Measurements from ENCODE around the gene MAD1L1.

MAD1L1 gene

GRCh38 chr7:2013381-2014311, 219.1 kb downstream of the MAD1L1 start:
- no peak for DNase-seq (ENCODE audit: low read depth)

- no peak for DNase-seq (ENCODE audit: low read depth)
These were observed 219.8 kb downstream of the MAD1L1 start for GRCh38 chr7:2012981-2013380.

- DNase-seq (ENCODE audit: low read depth): no peak
These were observed 220.5 kb downstream of the MAD1L1 start for GRCh38 chr7:2012044-2012900.

GRCh38 chr7:2011266-2012043, 221.3 kb downstream of the MAD1L1 start:
- no peak for DNase-seq (ENCODE audit: low read depth)

GRCh38 chr7:2010551-2011265, 222.0 kb downstream of the MAD1L1 start:
- no peak for DNase-seq (ENCODE audit: low read depth)

- DNase-seq (ENCODE audit: low read depth): no peak
These were observed 222.6 kb downstream of the MAD1L1 start for GRCh38 chr7:2010101-2010500.

- DNase-seq (ENCODE audit: low read depth): no peak
These were observed 223.2 kb downstream of the MAD1L1 start for GRCh38 chr7:2009541-2010001.

DNA sequence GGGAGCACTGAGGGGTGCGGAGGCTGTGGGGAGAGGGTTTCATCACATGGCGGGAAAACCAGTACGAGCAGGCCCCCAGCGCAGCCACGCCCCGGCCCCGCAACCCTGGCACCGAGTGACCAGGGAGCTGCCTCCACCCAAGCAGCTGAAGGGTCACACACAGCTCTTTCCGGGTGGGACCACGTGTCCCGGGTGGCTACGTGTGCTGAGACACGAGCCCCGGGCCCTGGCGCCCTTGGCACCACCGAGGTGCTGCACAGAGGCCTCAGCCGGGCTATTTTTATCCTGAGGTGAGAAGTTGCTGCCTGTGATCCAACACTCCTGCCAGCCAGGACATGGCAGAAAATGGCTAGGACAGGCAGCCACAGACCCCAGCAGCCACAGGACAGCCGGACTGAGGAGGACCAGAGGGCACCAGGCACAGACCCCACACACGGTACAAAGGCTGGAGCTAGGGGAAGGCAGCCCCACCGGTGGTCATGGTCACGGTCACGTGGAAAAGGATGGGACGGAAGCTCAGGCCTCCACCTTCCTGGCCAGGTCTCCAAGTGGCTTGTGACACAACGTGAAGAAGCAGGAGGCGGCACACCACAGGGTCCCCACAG, 223.7 kb downstream of the MAD1L1 start:
- no peak for DNase-seq (ENCODE audit: low read depth)

- no peak for DNase-seq (ENCODE audit: low read depth)
These were observed 224.4 kb downstream of the MAD1L1 start for GRCh38 chr7:2008101-2008935.

- DNase-seq (ENCODE audit: low read depth): no peak
These were observed 225.2 kb downstream of the MAD1L1 start for GRCh38 chr7:2007551-2007950.

GRCh38 chr7:2006921-2007381, 225.8 kb downstream of the MAD1L1 start:
- DNase-seq (ENCODE audit: low read depth): no peak

- no peak for DNase-seq (ENCODE audit: low read depth)
These were observed 226.4 kb downstream of the MAD1L1 start for GRCh38 chr7:2006231-2006771.

DNA sequence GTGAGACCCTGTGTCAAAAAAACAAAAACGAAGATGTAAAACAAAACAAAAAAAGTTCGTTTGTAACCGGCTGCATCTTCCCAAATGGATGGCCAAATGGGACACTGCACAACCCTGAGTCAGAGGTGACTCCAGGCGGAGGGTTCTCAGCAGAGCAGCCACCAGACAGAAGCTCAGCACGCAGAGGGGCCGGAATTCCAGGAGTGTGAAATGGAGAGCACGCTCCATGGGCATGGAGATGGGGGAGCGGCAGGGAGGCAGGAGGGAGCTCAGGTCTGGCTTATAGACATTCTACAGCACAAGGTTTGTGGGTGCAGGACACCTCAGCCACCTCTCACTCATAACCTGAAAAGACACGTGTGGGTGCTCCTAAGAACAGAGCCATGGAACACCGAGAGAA, 227.0 kb downstream of the MAD1L1 start:
- no peak for DNase-seq (ENCODE audit: low read depth)

DNA sequence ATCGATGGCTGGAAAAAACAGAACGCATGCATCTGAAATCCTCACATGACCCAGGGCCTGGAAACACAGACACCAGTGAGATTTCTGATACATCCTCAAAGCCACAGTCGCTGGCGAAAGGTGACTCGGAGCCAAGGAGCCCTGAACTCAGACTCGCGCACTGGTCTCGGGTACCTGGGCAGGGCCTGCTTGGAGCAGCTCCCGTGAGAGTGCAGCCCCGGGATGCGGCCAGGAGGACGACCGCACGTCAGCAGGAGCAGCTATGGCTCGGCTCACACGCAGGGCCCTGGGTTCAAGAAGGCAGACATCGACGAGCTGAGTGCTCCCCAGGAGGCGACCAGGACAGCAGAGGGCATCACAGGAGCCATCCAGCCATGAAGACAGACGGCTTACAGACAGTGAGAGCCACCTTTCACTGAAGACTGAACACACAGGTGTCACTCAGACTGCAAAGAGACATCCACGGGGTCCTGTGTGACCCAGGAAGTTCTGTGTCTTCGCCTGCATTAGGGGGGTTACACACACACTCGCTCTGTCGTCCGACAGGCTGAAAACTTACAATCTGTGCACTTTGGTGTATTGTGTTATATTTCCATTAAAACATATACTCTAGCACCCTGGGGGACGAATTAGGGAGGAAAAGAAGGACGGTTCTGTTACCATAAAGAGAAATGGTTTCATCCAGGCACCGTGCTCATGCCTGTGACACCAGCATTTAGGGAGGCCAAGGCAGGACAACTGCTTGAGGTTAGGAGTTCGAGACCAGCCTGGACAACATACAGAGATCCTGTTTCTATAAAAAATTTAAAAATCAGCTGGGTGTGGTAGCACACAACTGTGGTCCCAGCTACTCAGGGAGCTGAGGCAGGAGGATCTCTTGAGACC, 227.7 kb downstream of the MAD1L1 start:
- no peak for DNase-seq (ENCODE audit: low read depth)

DNA sequence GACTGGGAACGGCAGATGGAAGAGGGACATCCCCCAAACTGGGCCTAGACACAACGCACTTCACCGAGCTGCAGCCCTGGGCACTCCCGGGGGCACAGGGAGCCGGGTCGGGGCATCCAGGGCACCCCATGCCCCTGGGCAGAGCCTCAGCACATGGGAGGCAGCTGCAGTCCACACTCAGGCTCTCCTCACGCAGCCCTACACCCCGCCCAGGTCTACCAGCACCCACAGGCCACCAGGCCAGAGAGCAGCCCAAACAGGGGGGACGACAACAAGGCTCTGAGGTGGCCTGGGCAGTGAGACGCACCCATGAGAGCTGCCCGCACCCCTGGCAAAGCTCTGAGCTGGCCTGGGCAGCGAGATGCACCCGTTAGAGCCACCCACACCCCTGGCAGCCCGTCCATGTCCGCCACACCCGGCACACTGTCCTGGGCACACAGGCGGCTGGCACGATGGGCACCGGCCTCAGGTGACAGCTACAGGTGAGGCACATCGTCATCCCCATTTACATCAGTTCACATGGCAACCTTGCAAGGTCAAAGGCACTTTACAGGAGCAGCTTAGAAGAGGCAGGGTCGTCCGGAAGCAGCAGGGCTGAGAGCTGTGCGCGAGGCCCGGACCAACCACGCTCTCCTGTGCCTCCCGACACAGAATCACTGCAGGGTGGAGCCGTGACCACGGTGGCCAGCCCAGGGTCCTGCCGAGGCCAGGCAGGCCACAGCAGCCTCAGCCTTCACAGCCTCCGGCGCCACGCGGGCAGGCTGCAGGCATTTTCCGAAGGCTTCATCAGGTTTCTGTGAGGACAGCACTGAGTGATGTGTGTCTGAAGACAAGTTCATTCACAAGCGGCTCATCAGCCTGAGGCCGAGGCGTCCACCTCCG, 228.6 kb downstream of the MAD1L1 start:
- DNase-seq (ENCODE audit: low read depth): no peak

- DNase-seq (ENCODE audit: low read depth): no peak
These were observed 229.3 kb downstream of the MAD1L1 start for GRCh38 chr7:2003451-2003930.

Measured in T-helper 22 cell (primary cell).